ENCODE measurements around the gene ASB13.

Gene ASB13

DNA sequence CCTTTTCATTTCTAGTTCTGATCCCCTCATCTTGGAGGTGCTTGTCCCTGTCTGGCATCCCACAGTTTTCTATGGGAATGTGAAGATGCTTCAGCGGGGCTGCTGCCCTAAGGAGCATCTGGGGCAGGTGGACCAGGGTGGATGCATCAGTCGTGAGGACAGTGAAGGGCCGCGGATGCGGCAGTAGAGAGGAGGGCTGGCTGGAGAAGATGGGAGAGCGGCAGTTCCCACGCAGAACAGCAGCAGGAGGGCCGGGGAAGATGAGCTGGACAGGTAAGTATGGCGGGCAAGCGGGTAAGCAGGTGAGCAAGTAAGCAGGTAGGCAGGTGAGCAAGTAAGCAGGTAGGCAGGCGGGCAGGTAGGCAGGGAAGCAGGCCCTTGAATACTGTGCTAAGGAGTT lies 48.9 kb downstream of the ASB13 start:
- peaks cover 8% of the 10 kb centered on the region for H3K4me1 ChIP-seq (ENCODE audit: control insufficient read depth, insufficient read depth, low read length)
- H3K9me3 ChIP-seq (ENCODE audit: control insufficient read depth, insufficient read depth, low read depth, low read length), result no peaks in the 10 kb centered on the region
- TF ChIP-seq KLF9 (tag by site-specific recombination; IDR thresholded peaks at IDR 0.05; ENCODE audit: low read depth), result no peak
- TF ChIP-seq, protein P1, sequence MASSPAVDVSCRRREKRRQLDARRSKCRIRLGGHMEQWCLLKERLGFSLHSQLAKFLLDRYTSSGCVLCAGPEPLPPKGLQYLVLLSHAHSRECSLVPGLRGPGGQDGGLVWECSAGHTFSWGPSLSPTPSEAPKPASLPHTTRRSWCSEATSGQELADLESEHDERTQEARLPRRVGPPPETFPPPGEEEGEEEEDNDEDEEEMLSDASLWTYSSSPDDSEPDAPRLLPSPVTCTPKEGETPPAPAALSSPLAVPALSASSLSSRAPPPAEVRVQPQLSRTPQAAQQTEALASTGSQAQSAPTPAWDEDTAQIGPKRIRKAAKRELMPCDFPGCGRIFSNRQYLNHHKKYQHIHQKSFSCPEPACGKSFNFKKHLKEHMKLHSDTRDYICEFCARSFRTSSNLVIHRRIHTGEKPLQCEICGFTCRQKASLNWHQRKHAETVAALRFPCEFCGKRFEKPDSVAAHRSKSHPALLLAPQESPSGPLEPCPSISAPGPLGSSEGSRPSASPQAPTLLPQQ (tag by site-specific recombination; IDR thresholded peaks at IDR 0.05), result no peak
- TF ChIP-seq ZNF670 (tag by site-specific recombination; IDR thresholded peaks at IDR 0.05; ENCODE audit: low read depth), result no peak
- ChIA-PET POLR2A (no interaction called here), CTCF (interaction anchor here (5.5 kb wide), 1 partner anchor 13 kb away, joined by 25 read pairs; no protein-coding TSS in a partner anchor)
- H3K4me3 ChIP-seq (ENCODE audit: low read depth, low read length), result no peak overlapping the region
- H3K27ac ChIP-seq (ENCODE audit: extremely low read depth, low read depth, low read length), result no peak overlapping the region
- no peaks in the 10 kb centered on the region for H3K36me3 ChIP-seq (ENCODE audit: control insufficient read depth in 2 of 2, insufficient read depth in 1 of 2, low read length in 2 of 2)

DNA sequence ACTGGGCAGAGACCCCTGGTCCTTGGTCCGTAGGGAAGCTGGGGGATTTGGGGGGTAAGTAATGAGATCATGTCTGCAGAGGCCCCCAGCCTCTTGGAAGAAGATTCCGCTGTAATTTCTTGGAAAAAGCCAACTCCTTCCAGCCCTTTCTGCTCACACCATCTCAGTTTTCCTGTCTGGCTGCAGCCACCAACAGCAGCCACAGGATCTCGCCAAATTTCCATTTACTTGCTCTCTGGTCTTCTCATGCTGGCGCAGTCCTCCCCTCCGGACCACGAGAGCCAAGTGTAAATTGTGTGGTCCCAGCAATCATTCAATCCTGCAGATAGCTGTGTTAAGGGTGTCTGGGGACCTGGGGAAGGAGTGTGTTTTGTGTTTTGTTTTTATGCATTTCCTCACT lies 49.6 kb downstream of the ASB13 start:
- Histone ChIP-seq H3K4me3 (ENCODE audit: low read depth, low read length) (no peak overlapping the region), H3K4me1 (ENCODE audit: control insufficient read depth, insufficient read depth, low read length) (peaks cover 8% of the 10 kb centered on the region), H3K36me3 (ENCODE audit: control insufficient read depth in 2 of 2, insufficient read depth in 1 of 2, low read length in 2 of 2) (no peaks in the 10 kb centered on the region), H3K27ac (ENCODE audit: extremely low read depth, low read depth, low read length) (no peak overlapping the region), H3K9me3 (ENCODE audit: control insufficient read depth, insufficient read depth, low read depth, low read length) (no peaks in the 10 kb centered on the region)
- ChIA-PET POLR2A (no interaction called here), CTCF (no interaction called here)
- TF ChIP-seq ZNF501 (tag by site-specific recombination; IDR thresholded peaks at IDR 0.05), result no peak
- TF ChIP-seq ZNF623 (tag by site-specific recombination; IDR thresholded peaks at IDR 0.05), result no peak
- TF ChIP-seq ZNF311 (tag by site-specific recombination; IDR thresholded peaks at IDR 0.05; ENCODE audit: borderline replicate concordance), result no peak
- TF ChIP-seq ZNF600 (tag by site-specific recombination; IDR thresholded peaks at IDR 0.05), result no peak
- no peak for TF ChIP-seq ZNF335 (tag by site-specific recombination; conservative IDR thresholded peaks at IDR 0.05)
- TF ChIP-seq ZNF514 (tag by site-specific recombination; IDR thresholded peaks at IDR 0.05), result no peak
- TF ChIP-seq, protein P2, sequence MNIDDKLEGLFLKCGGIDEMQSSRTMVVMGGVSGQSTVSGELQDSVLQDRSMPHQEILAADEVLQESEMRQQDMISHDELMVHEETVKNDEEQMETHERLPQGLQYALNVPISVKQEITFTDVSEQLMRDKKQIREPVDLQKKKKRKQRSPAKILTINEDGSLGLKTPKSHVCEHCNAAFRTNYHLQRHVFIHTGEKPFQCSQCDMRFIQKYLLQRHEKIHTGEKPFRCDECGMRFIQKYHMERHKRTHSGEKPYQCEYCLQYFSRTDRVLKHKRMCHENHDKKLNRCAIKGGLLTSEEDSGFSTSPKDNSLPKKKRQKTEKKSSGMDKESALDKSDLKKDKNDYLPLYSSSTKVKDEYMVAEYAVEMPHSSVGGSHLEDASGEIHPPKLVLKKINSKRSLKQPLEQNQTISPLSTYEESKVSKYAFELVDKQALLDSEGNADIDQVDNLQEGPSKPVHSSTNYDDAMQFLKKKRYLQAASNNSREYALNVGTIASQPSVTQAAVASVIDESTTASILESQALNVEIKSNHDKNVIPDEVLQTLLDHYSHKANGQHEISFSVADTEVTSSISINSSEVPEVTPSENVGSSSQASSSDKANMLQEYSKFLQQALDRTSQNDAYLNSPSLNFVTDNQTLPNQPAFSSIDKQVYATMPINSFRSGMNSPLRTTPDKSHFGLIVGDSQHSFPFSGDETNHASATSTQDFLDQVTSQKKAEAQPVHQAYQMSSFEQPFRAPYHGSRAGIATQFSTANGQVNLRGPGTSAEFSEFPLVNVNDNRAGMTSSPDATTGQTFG (tag by site-specific recombination; IDR thresholded peaks at IDR 0.05; ENCODE audit: borderline replicate concordance), result no peak
- TF ChIP-seq ZNF549 (tag by site-specific recombination; IDR thresholded peaks at IDR 0.05), result no peak
- TF ChIP-seq, protein P3, sequence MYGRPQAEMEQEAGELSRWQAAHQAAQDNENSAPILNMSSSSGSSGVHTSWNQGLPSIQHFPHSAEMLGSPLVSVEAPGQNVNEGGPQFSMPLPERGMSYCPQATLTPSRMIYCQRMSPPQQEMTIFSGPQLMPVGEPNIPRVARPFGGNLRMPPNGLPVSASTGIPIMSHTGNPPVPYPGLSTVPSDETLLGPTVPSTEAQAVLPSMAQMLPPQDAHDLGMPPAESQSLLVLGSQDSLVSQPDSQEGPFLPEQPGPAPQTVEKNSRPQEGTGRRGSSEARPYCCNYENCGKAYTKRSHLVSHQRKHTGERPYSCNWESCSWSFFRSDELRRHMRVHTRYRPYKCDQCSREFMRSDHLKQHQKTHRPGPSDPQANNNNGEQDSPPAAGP (tag by site-specific recombination; IDR thresholded peaks at IDR 0.05), result no peak
- TF ChIP-seq ZNF239 (tag by site-specific recombination; IDR thresholded peaks at IDR 0.05), result no peak
- TF ChIP-seq, protein P4, sequence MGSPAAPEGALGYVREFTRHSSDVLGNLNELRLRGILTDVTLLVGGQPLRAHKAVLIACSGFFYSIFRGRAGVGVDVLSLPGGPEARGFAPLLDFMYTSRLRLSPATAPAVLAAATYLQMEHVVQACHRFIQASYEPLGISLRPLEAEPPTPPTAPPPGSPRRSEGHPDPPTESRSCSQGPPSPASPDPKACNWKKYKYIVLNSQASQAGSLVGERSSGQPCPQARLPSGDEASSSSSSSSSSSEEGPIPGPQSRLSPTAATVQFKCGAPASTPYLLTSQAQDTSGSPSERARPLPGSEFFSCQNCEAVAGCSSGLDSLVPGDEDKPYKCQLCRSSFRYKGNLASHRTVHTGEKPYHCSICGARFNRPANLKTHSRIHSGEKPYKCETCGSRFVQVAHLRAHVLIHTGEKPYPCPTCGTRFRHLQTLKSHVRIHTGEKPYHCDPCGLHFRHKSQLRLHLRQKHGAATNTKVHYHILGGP (tag by site-specific recombination; IDR thresholded peaks at IDR 0.05), result no peak
- TF ChIP-seq ZNF354C (tag by site-specific recombination; IDR thresholded peaks at IDR 0.05; ENCODE audit: borderline replicate concordance, low read depth), result no peak
- TF ChIP-seq, protein P5, sequence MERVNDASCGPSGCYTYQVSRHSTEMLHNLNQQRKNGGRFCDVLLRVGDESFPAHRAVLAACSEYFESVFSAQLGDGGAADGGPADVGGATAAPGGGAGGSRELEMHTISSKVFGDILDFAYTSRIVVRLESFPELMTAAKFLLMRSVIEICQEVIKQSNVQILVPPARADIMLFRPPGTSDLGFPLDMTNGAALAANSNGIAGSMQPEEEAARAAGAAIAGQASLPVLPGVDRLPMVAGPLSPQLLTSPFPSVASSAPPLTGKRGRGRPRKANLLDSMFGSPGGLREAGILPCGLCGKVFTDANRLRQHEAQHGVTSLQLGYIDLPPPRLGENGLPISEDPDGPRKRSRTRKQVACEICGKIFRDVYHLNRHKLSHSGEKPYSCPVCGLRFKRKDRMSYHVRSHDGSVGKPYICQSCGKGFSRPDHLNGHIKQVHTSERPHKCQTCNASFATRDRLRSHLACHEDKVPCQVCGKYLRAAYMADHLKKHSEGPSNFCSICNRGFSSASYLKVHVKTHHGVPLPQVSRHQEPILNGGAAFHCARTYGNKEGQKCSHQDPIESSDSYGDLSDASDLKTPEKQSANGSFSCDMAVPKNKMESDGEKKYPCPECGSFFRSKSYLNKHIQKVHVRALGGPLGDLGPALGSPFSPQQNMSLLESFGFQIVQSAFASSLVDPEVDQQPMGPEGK (tag by site-specific recombination; IDR thresholded peaks at IDR 0.05), result no peak
- no peak for TF ChIP-seq ZBTB20 (tag by site-specific recombination; IDR thresholded peaks at IDR 0.05)
- no peak for TF ChIP-seq ZNF112 (tag by site-specific recombination; IDR thresholded peaks at IDR 0.05)
- TF ChIP-seq ZNF324 (tag by site-specific recombination; IDR thresholded peaks at IDR 0.05), result no peak
- no peak for TF ChIP-seq ZNF266 (tag by site-specific recombination; IDR thresholded peaks at IDR 0.05; ENCODE audit: low read depth)
- no peak for TF ChIP-seq GLI2 (tag by site-specific recombination; IDR thresholded peaks at IDR 0.05; ENCODE audit: borderline replicate concordance, low read depth)
- TF ChIP-seq, protein P6, sequence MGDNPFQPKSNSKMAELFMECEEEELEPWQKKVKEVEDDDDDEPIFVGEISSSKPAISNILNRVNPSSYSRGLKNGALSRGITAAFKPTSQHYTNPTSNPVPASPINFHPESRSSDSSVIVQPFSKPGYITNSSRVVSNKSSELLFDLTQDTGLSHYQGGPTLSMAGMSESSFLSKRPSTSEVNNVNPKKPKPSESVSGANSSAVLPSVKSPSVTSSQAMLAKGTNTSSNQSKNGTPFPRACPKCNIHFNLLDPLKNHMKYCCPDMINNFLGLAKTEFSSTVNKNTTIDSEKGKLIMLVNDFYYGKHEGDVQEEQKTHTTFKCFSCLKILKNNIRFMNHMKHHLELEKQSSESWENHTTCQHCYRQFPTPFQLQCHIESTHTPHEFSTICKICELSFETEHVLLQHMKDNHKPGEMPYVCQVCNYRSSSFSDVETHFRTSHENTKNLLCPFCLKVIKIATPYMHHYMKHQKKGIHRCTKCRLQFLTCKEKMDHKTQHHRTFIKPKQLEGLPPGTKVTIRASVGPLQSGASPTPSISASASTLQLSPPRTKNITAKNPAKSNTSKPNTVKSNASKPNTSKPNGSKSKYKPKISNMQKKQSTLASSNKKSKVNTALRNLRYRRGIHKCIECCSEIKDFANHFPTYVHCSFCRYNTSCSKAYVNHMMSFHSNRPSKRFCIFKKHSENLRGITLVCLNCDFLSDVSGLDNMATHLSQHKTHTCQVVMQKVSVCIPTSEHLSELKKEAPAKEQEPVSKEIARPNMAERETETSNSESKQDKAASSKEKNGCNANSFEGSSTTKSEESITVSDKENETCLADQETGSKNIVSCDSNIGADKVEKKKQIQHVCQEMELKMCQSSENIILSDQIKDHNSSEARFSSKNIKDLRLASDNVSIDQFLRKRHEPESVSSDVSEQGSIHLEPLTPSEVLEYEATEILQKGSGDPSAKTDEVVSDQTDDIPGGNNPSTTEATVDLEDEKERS (tag by site-specific recombination; IDR thresholded peaks at IDR 0.05), result no peak

Measured in HEK293 (cell line).